ENCODE data around the gene PRKAB2.
A peak's percentile ranks its signal among the peaks of the same experiment; 100 is the strongest.
"Not testable (repeated sequence)": the region's sequence is repeated elsewhere in the genome, so short reads cannot be mapped to it uniquely, and the experiment has no call there.

The PRKAB2 gene

GRCh38 chr1:147172168-147173016 lies at the start of gene PRKAB2:
Gene PRKAB2, minus strand, starts transcription at chr1:147172470. Its CDS starts 326 bp downstream, at chr1:147172144.
- DNase-seq: peak; percentile 89 to 98 (median 96)
- intact Hi-C loops (cut with DNase I): loop anchor here (1.0 kb wide), 1 partner anchor 70 kb away; the partner anchor contains the start of gene CHD1L

DNA sequence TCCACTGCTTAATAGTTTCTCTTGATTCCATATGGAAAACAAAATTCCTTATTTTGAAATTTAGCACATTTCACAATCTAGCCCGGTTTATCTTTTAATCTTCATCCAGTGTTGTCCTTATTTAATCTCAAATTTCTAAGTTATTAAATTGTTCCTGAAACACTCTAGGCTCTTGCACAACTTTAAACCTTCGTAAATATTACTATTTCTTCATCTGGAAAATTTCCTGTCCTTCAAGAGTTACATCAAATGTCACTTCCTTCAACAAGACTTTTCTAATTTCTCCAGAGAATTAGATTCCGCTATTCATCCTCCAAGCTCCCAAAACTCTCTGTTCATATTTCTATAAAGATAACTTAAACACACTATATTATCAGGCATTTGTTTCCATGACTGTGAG lies 46.3 kb upstream of the PRKAB2 start:
- intact Hi-C loops (cut with DNase I): no loop called here
- no peak for DNase-seq

- intact Hi-C loops (cut with DNase I): no loop called here
- DNase-seq: no peak
Observed at GRCh38 chr1:147217141-147217540, 44.9 kb upstream of the PRKAB2 start.

DNA sequence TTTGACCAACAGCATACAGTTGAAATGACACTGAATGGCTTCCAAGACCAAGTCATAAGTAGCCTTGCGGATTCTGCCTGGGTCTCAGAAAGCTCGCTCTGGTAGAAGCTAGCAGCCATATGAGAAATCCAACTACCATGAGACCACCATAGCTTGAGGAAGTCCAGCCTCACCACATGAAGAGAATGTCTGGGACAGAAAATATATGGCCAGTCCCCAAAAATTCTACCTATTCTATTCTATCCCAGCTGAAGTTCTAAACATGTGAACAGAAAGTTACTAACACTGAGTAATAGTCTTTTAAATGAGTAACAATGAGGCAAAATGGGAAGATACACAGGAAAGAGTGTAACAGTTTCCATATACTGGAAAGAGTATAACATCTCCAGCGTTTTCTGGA lies 43.9 kb upstream of the PRKAB2 start:
- intact Hi-C loops (cut with DNase I): no loop called here
- DNase-seq: no peak

- intact Hi-C loops (cut with DNase I): no loop called here
- DNase-seq: no peak
Observed at GRCh38 chr1:147215540-147215916, 43.3 kb upstream of the PRKAB2 start.

GRCh38 chr1:147214842-147215539 lies 42.7 kb upstream of the PRKAB2 start:
- no peak for DNase-seq
- intact Hi-C loops (cut with DNase I): no loop called here

- DNase-seq: peak in 1 of 42 donors; percentile 20
- intact Hi-C loops (cut with DNase I): no loop called here
Observed at GRCh38 chr1:147214325-147214724, 42.1 kb upstream of the PRKAB2 start.

DNA sequence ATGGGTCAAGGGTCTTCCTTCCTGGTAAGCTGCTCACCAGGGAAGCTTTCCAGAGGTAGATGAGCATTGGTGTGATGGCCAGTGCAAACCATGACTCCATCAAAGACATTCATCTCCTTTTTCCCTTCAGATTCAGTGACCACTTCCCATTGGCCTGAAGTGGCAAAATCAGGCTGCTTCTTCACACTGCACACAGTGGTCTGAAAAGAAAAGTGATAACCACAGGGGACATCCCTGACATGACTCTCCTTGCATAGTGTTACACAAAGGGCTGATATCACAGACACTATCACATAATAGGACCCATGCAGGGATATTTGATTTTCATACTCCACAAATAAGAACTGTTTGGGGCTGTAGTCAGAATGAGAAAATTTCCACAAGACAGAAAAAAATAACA lies 41.0 kb upstream of the PRKAB2 start:
- intact Hi-C loops (cut with DNase I): no loop called here

GRCh38 chr1:147211577-147211976 lies 39.3 kb upstream of the PRKAB2 start:
- DNase-seq: no peak
- intact Hi-C loops (cut with DNase I): no loop called here

More for the DNA sequence above, 41.0 kb upstream of the PRKAB2 start:
- DNase-seq: no peak

DNA sequence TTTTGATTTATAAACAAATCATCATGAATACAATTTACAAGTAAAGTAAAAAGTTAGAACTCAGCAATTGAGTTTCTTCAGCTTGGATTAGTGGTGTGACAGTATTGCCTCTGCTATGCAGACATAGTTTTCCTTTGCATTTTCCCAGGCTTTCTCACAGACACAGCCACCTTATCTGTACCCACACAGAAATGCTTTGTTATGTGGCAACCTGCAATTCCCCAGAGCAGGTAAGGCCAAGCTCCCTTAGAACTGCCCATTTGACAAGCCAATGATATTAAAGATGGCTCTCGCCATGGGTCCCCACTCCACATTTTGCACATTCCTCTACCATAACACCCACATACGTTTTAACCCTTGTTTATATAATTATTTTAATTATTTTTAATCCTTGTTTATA lies 38.7 kb upstream of the PRKAB2 start:
- intact Hi-C loops (cut with DNase I): no loop called here

DNA sequence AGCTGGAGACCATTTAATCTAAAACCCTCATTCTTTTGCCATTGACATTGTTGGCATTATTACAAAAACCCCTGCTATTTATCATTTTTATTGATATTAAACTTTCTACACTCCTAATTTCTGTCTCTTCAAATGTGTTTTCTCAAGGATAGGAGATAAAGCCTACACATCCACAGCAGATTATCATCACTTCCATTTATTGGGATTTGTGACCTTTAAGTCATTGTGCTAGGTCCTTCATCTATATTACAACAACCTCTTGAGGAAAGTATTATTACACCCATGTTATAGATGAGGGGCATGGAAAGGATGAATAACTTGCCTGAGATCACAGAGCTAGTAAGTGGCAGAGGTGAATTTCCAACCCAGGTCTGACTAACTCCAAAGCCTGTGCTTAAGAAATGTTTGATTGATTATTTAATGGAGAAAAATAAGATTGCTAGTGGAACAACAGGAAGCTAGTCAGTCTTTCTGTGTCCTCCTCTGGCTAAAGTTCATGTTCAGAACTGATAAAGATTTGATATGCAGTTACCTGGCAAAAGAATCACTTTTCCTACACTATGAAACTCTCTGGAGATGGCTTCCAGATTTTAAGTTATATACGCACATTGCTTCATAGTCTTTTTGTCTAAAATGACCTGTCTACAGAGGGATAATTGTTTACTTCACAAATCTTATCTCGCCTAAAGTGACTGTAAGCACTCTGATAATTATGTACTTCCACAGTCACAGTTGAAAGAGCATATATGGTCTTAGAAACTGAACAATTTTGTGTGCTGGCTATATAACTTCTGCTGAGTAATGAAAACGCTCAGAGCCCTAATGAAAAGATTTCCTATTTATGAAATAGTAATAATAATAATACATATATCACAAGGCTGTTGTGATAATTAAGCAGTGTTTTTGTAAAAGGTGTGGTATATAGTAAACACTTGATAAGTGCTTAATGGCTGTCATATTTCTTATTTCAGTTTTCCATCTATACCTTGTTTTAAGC lies 37.9 kb upstream of the PRKAB2 start:
- intact Hi-C loops (cut with DNase I): no loop called here
- no peak for DNase-seq

More for the DNA sequence above, 38.7 kb upstream of the PRKAB2 start:
- DNase-seq: no peak

- intact Hi-C loops (cut with DNase I): no loop called here
- no peak for DNase-seq
Observed at GRCh38 chr1:147208619-147209018, 36.3 kb upstream of the PRKAB2 start.

DNA sequence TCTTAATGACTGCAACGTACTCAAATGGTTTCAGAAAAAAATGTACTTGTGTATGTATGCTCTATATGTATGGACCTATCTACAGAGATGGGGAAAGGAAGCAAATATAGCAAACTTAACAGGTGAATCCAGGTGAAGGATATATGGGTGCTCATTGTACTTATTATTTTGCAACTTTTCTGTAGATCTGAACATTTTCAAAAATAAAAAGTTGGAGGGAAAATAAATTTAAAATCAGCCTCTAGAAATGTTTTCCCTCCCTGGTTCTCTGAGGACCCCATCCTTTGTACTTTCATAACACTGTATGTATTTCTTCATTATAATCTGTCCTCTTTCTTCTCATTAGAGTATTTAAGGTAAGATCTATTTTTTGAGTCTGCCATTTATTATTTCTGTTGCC lies 34.9 kb upstream of the PRKAB2 start:
- no peak for DNase-seq
- intact Hi-C loops (cut with DNase I): no loop called here

GRCh38 chr1:147204080-147204479 lies 31.8 kb upstream of the PRKAB2 start:
- intact Hi-C loops (cut with DNase I): no loop called here
- no peak for DNase-seq

DNA sequence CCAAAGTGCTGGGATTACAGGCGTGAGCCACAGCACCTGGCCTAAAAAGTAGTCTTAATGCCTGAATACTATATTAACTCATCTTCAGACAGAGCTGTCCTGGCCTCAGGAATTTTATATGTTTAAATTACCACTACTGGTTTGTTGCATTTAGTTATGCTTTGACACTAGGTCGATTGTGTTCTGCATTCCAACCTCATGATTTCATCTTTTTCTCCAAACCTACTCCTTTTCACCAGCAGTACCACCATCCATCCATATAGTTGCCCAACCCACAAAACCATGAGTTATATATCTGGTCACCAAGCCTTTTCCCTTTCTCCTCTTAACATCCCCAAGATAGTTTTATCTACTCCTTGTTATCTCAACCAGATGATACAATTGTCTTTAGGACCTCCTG lies 30.3 kb upstream of the PRKAB2 start:
- no peak for DNase-seq
- intact Hi-C loops (cut with DNase I): no loop called here

DNA sequence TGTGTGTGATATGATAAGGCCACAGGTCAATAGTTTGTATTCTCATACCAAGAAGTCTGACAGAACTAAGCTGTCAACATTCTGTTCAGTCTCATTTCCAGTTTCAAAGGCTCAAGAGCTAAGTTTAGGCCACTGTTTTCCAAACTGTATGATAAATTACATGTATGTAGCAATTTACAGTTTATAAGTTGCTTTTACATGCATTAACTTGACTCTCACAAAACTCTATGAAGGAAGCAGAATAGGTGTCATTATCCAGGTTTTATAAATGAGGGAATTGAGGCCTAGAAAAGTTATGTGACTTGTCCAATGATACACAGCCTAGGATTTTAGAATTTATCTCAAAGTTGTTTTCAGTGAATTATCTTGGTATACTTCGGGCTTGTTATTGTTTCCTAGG lies 29.5 kb upstream of the PRKAB2 start:
- intact Hi-C loops (cut with DNase I): no loop called here
- no peak for DNase-seq

DNA sequence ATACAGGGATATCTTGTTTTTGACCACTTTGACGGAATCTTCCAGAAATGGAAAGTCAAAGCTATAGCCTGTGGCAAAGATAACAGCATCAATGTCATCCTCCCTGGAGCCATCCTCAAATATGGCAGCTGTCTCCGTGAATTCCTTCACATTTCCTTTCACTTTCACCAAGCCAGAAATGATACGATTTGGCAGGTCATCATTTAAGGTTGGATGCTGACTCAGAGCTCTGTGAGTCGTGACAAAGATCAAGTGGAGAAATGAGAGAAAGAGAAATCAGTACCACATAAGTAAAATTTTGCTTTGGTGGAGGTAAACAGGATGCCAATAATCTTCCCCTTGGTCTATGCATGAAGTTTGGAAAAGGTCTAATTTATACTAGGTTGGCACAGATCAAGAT lies 29.0 kb upstream of the PRKAB2 start:
- intact Hi-C loops (cut with DNase I): no loop called here
- no peak for DNase-seq

DNA sequence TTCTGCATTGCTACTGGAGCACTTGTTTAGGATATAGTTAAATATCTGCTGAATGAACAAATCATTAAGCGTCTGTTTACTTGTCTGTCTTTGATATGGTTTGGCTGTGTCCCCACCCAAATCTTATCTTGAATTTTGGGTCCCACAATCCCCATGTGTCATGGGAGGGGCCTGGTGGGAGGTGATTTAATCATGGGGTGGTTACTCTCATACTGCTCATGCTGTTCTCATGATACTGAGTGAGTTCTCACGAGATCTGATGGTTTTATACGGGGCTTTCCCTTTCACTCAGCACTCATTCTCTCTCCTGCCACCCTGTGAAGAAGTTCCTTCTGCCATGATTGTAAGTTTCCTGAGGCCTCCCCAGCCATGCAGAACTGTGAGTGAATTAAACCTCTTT lies 25.1 kb upstream of the PRKAB2 start:
- DNase-seq; intact Hi-C loops (cut with DNase I): not testable (repeated sequence)

GRCh38 chr1:147189514-147189913 lies 17.2 kb upstream of the PRKAB2 start:
- intact Hi-C loops (cut with DNase I): no loop called here
- peak in 1 of 42 donors; percentile 10 for DNase-seq
